ENCODE results near the gene S1PR5.

GRCh38 chr19:10543059-10543419 lies 25.8 kb upstream of the S1PR5 start:
- TF ChIP-seq CTCF (IDR thresholded peaks at IDR 0.05; ENCODE audit: insufficient read depth, low read length, poor library complexity, severe bottlenecking) (no peak), EZH2phosphoT487 (conservative IDR thresholded peaks at IDR 0.05; ENCODE audit: low read length) (no peak)

All from SU-DHL-6 (cell line).